ENCODE measurements around the gene PABPN1L.
"Not testable (repeated sequence)": the region's sequence is repeated elsewhere in the genome, so short reads cannot be mapped to it uniquely, and the experiment has no call there.

The PABPN1L gene

GRCh38 chr16:88894681-88895300 lies 28.3 kb upstream of the PABPN1L start:
- no peak overlapping the region for H3K4me3 ChIP-seq (ENCODE audit: low read depth, low read length)
- DNase-seq (ENCODE audit: low read depth), result no peak
- no peak for TF ChIP-seq CTCF (IDR thresholded peaks at IDR 0.05; ENCODE audit: insufficient read depth, low read depth, low read length, missing control alignments)

GRCh38 chr16:88894266-88894665 lies 27.8 kb upstream of the PABPN1L start:
- not testable (repeated sequence) for H3K4me3 ChIP-seq (ENCODE audit: low read depth, low read length); DNase-seq (ENCODE audit: low read depth)

GRCh38 chr16:88893127-88893968 lies 26.9 kb upstream of the PABPN1L start:
- no peak for DNase-seq (ENCODE audit: low read depth)
- no peak overlapping the region for H3K4me3 ChIP-seq (ENCODE audit: low read depth, low read length)
- TF ChIP-seq CTCF (IDR thresholded peaks at IDR 0.05; ENCODE audit: insufficient read depth, low read depth, low read length, missing control alignments), result no peak

- no peak for DNase-seq (ENCODE audit: low read depth)
- H3K4me3 ChIP-seq (ENCODE audit: low read depth, low read length), result no peak overlapping the region
- no peak for TF ChIP-seq CTCF (IDR thresholded peaks at IDR 0.05; ENCODE audit: insufficient read depth, low read depth, low read length, missing control alignments)
Observed at GRCh38 chr16:88892065-88892464, 25.6 kb upstream of the PABPN1L start.

DNA sequence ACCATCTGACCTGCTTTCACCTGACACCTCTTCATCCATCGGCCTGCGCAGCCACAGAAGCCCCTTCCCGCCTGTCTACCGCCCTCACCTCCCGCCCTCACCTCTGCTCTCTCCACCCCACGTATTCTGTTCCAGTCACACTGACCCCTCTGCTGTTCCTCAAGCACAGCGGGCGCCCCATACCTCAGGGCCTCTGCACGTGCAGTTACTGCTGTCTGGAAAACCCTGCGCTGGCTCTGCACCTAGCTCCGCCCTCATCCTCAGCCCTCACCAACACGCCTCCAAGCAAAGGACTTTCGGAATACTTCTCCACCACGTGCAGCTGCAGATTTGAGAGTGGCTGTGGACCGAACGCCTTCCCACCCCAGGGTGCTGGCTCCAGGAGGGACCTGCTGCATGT lies 24.6 kb upstream of the PABPN1L start:
- no peak for TF ChIP-seq CTCF (IDR thresholded peaks at IDR 0.05; ENCODE audit: insufficient read depth, low read depth, low read length, missing control alignments)
- no peak for DNase-seq (ENCODE audit: low read depth)
- no peak overlapping the region for H3K4me3 ChIP-seq (ENCODE audit: low read depth, low read length)

GRCh38 chr16:88889702-88890352 lies 23.4 kb upstream of the PABPN1L start:
- H3K4me3 ChIP-seq (ENCODE audit: low read depth, low read length); DNase-seq (ENCODE audit: low read depth): not testable (repeated sequence)

GRCh38 chr16:88888461-88889387 lies 22.3 kb upstream of the PABPN1L start:
- TF ChIP-seq CTCF (IDR thresholded peaks at IDR 0.05; ENCODE audit: insufficient read depth, low read depth, low read length, missing control alignments), result no peak
- H3K4me3 ChIP-seq (ENCODE audit: low read depth, low read length), result no peak overlapping the region
- no peak for DNase-seq (ENCODE audit: low read depth)

Data from GM12865 (cell line).